ENCODE data around the gene CHM.
"Not testable (repeated sequence)": the region's sequence is repeated elsewhere in the genome, so short reads cannot be mapped to it uniquely, and the experiment has no call there.

The CHM gene

GRCh38 chrX:85996555-85996954 lies 50.8 kb downstream of the CHM start:
- no peak for DNase-seq (ENCODE audit: low read depth in 1 of 2, low spot score in 1 of 2)

DNA sequence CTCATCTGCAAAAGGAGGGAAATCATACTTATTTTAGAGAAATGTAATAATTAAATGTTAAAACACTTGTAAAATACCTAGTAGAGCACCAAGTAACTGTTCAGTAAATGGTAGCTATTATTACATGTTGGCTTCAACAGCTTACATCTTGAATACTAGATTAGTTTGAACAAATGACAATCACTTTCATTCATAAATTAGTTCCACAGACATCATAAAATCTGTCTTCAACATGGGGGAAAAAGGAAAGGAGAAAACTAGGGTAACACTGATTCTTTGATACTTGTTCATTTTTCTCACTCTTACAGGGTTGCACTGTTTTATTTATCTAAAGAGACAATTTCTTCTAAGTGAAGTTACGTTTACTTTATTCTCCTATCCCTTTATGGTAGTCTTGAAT lies 51.7 kb downstream of the CHM start:
- no peak for DNase-seq (ENCODE audit: low read depth in 1 of 2, low spot score in 1 of 2)

DNA sequence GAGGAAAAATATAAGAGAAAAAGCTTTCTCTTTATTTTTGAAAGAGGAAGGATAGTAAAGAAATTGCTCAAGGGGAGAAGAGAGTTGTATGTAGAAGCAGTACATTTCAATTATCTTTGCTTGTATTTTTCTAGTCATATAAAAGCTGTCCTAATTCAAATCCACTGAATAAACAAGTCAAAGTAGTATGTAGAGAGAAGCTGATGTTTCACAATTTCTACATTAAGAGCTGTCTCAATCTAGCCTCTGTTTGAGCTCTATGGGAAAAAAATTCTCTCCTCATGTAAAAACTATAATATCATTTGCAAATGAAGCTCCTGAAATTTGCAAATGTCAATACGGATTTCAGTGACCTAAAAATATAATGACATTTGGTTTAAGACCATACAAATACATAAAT lies 52.6 kb downstream of the CHM start:
- DNase-seq (ENCODE audit: low read depth in 1 of 2, low spot score in 1 of 2), result no peak

DNA sequence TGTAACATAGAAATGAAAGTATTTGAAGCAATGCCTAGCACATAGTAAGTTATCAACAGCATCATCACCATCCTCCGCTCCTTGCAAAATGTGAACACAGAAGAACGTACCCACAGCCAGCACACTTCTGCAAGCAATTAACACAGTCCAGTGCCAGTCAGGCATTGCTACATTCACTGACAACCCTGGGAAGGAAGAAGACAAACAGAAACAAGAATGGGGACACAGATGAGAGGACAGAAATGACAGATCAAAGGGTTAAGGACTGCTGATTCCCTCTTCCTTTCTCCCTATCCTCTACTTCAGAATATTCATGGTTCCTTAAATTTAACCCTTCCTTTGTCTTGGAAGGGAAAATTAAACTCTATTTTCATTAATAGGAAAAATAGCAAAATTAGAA lies 53.1 kb downstream of the CHM start:
- no peak for DNase-seq (ENCODE audit: low read depth in 1 of 2, low spot score in 1 of 2)

DNA sequence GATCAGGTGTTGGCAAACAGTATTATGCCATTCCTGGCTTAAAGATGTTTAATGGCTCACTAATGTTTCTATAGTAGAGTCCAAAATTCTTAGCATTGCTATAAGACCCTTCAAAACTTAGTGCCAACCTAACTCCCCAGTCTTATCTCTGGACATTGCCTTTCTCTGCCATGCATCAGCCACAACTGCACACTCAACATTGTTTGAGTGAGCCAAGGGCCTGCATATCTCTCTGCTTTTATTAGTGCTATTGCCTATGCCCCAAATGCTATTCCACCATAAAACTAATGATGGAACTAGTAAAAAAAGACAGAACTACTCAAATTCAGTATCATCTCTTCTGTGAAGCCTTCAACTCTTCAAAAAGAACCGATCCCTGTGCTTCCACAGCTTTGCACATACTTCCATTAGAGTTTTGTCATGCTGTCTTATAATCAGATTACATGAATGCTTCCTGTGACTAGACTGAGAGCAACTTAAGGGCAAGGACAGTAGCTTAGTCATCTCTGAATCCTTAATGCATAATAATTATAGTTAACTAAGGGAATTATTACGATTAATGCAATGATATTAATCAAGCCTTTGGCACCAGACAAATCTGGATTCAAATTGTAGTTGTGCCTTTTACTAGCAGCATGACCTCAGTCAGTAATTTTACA lies 53.7 kb downstream of the CHM start:
- DNase-seq (ENCODE audit: low read depth in 1 of 2, low spot score in 1 of 2), result no peak

- no peak for DNase-seq (ENCODE audit: low read depth in 1 of 2, low spot score in 1 of 2)
Measured at GRCh38 chrX:85992811-85993229, 54.5 kb downstream of the CHM start.

DNA sequence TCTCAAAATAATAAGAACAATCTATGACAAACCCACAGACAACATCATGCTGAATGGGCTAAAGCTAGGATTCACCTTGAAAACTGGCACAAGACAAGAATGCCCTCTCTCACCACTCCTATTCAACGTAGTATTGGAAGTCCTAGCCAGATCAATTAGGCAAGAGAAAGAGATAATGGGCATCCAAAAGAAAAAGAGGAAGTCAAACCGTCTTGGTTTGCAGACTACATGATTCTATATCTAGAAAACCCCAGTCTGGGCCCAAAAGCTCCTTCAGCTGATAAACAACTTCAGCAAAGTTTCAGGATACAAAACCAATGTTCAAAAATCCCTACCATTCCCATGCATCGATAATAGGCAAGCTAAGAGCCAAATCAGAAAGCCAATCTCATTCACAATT lies 59.0 kb downstream of the CHM start:
- DNase-seq (ENCODE audit: low read depth in 1 of 2, low spot score in 1 of 2), result no peak

DNA sequence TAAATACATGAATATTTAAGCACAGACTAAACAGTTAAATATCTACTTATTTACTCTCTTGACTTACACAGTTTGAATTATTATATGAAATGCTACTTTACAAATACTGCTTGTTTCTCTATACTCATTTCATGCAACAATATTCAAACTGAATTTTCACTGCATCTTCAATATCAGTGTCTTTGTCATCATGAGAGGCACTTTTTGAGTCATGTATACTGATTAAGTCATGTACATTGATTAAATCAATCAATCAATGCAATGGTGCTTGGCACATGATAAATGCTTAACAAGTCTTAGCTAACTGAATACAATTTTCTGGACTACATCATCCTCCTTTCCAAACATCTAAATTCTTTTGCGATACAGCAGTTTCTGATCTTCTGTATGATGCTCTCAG lies 67.1 kb downstream of the CHM start:
- DNase-seq (ENCODE audit: low read depth in 1 of 2, low spot score in 1 of 2), result no peak

DNA sequence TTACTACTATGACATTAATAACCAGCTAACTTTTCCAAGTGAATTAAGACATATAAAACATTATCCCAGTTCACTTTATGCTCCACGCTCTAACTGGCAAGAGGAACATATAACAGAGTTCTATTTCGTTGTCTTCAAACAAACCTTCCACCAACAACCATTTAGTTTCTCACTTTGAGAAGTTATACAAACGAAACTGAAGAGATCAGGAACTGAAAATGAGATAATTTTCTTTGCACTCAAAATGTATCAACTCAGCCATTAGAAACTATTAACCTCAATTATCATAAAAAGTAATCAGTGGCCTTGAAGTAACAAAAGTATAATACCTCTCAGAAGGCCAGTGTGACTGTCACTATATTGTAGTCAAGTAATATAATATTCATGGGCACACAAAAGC lies 70.1 kb downstream of the CHM start:
- no peak for DNase-seq (ENCODE audit: low read depth in 1 of 2, low spot score in 1 of 2)

GRCh38 chrX:85972351-85972750 lies 75.0 kb downstream of the CHM start:
- DNase-seq (ENCODE audit: low read depth in 1 of 2, low spot score in 1 of 2), result not testable (repeated sequence)

DNA sequence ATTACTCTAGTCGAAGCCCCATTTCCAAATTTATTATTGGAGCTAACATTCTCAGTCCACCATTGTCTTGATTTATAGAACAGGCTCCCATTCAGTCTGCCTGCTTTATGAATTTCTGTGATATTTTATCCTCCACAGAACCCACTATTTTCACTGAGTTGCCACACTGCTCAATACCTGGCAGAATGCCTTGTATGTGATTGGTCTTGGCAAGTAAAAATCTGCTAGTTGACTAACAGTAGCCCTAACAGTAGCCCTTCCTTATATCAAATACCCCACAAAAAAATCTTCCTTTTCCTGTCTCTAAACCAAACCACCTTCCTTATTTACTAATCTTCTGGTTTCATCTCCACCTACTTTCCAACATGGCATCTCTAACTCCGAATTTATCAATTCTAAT lies 82.6 kb downstream of the CHM start:
- DNase-seq (ENCODE audit: low read depth in 1 of 2, low spot score in 1 of 2), result no peak

DNA sequence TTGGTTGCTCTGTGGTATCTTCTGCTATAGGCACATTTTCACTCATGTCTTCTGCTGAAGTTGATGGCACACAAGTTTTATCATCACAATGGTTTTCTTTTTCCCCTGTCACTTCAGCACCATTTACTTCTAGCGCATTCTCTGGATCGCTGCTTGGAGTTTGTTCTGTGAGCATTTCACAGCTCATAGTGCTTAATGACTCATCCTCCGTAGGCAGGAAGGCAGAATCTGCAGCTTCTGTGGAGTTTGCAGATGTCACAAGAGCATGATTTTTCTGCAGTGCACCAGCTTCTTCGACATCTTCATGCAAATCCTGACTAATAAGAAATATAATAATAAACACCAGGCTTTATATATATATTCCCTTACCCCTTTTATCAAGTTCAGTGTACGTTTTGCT lies 83.6 kb downstream of the CHM start:
- DNase-seq (ENCODE audit: low read depth in 1 of 2, low spot score in 1 of 2), result no peak

DNA sequence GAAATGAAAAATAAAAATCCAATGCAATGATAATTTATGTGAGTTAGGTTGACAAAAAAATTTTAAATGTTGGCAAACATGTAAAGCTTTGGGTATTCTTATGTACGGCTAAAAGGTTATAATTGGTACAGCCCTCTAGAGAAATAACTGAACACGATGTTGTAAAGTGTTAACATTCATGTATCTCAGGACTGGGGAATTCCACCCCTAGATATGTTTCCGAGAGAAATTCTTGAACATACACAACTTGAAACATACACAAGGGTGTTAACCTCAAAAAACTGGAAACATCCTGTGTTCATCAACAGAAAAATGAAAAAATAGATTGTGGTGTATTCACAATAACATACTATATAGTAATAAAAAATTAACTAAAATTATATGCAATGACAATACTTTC lies 91.8 kb downstream of the CHM start:
- DNase-seq (ENCODE audit: low read depth in 1 of 2, low spot score in 1 of 2), result no peak

DNA sequence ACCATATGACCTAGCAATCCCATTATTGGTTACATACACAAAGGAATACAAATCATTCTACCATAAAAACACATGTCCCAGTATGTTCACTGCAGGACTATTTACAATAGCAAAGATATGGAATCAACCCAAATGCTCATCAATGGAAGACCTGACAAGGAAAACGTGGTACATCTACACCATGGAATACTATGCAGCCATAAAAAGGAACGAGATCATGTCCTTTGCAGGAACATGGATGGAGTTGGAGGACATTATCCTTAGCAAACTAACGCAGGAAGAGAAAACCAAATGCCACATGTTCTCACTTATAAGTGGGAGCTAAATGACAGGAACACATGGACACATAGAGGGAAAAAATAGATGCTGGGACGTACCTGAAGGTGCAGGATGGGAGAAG lies 102.6 kb downstream of the CHM start:
- DNase-seq (ENCODE audit: low read depth in 1 of 2, low spot score in 1 of 2), result not testable (repeated sequence)

DNA sequence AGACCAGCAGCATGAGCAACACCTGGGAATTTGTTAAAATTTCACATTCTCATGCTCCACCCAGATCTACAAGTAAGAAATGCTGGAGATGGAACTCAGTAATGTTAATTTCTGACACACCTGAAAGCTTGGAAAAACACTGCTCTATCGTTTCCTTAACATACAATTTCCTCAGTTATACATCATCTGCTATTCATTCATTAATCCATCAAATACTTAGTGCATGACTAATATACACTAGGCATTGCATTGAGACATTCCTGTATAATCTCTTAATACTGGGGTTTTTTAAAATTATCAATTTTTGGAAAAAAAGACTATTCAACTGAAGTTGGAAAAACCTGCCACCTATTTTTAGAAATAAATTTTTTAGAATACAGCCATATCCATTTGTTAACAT lies 106.1 kb downstream of the CHM start:
- no peak for DNase-seq (ENCODE audit: low read depth in 1 of 2, low spot score in 1 of 2)

DNA sequence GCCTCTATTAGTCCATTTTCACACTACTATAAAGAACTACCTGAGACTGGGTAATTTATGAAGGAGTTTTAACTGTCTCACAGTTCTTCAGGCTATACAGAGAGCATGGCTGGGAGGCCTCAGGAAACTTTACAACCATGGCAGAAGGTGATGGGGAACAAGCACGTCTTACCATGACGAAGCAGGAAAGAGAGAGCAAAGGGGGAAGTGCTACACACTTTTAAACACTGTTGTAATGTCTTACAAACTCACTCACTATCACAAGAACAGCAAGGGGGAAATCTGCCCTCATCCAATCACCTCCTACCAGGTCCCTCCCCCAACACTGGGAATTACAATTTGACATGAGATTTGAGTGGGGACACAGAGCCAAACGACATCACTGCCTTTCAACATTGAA lies 107.4 kb downstream of the CHM start:
- not testable (repeated sequence) for DNase-seq (ENCODE audit: low read depth in 1 of 2, low spot score in 1 of 2)

GRCh38 chrX:85934399-85934798 lies 113.0 kb downstream of the CHM start:
- not testable (repeated sequence) for DNase-seq (ENCODE audit: low read depth in 1 of 2, low spot score in 1 of 2)

DNA sequence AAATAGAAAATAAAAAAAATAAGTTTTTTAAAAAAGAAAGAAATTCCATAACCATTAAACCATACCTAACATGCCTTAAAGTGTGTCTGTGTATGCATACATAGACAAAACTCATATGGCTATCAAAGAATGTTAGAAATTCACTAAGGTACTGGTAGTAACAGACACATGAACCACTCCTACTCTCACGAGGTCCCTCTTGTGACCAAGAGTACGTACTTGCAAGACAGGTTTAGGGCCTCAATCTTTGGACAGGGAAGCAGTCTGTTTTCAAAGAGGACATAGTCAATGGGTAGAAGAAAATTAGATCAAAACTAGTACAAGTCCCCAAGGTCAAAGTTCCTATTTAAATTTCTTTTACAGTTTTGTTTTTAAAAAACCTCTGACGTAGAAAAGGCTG lies 117.3 kb downstream of the CHM start:
- DNase-seq (ENCODE audit: low read depth in 1 of 2, low spot score in 1 of 2), result no peak

GRCh38 chrX:85928606-85929005 lies 118.8 kb downstream of the CHM start:
- DNase-seq (ENCODE audit: low read depth in 1 of 2, low spot score in 1 of 2), result no peak

GRCh38 chrX:85927740-85928139 lies 119.6 kb downstream of the CHM start:
- DNase-seq (ENCODE audit: low read depth in 1 of 2, low spot score in 1 of 2), result no peak

DNA sequence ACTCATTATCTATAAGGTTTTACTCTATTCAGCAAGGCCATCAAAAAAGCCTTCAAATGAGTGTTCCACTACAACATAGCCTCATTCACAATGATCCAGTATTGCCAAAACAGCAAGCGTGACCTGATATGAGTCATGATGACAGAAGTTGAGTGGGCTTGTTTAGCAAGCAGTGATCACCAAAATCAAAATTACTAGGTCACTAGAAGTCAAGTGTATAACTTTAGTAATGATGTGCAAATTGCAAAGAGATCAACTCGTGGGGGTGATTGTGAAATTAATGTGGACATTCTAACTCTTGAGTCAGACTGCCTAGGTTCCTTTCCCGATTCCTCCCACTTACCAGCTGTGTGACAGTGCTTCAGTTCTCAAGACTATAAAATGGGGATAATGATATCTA lies 124.5 kb downstream of the CHM start:
- no peak for DNase-seq (ENCODE audit: low read depth in 1 of 2, low spot score in 1 of 2)

DNA sequence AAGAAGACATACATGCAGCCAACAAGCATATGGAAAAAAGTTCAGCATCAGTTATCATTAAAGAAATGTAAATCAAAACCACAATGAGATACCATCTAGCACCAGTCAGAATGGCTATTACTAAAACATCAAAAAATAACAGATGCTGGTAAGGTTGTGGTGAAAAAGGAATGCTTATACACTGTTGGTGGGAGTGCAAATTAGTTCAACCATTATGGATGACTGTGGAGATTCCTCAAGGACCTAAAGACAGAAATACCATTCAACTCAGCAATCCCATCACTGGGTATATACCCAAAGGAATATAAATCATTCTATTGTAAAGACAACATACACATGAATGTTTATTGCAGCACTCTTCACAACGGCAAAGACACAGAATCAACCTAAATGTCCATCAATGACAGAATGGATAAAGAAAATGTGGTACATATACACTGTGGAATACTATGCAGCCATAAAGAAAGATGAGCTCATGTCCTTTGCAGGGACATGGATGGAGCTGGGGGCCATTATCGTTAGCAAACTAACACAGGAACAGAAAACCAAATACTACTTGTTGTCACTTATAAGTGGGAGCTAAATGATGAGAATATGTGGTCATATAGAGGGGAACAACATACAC lies 130.6 kb downstream of the CHM start:
- not testable (repeated sequence) for DNase-seq (ENCODE audit: low read depth in 1 of 2, low spot score in 1 of 2)

GRCh38 chrX:85914431-85914830 lies 132.9 kb downstream of the CHM start:
- DNase-seq (ENCODE audit: low read depth in 1 of 2, low spot score in 1 of 2), result no peak
